Skeletal muscle cell (primary cell): Measurements from ENCODE around the gene FAM83C.
"Not testable (repeated sequence)": the region's sequence is repeated elsewhere in the genome, so short reads cannot be mapped to it uniquely, and the experiment has no call there.

Experiments
- DNase-seq: peaks from one replicate; pipeline ENCODE4 v3.0.0-alpha.2; 2010; ENCODE audit warnings: low read depth
- H3K4me3 ChIP-seq: 2 replicates; pipeline ENCODE4 v1.5.1; 2011; ENCODE audit warnings: low read depth, mild to moderate bottlenecking, control low read depth, low read length, moderate library complexity

The FAM83C gene

GRCh38 chr20:35271073-35271882 is 20.9 kb downstream of the FAM83C start:
- no peak for DNase-seq
- no peak overlapping the region for H3K4me3 ChIP-seq

GRCh38 chr20:35270021-35270902 is 22.0 kb downstream of the FAM83C start:
- no peak overlapping the region for H3K4me3 ChIP-seq
- no peak for DNase-seq

DNA sequence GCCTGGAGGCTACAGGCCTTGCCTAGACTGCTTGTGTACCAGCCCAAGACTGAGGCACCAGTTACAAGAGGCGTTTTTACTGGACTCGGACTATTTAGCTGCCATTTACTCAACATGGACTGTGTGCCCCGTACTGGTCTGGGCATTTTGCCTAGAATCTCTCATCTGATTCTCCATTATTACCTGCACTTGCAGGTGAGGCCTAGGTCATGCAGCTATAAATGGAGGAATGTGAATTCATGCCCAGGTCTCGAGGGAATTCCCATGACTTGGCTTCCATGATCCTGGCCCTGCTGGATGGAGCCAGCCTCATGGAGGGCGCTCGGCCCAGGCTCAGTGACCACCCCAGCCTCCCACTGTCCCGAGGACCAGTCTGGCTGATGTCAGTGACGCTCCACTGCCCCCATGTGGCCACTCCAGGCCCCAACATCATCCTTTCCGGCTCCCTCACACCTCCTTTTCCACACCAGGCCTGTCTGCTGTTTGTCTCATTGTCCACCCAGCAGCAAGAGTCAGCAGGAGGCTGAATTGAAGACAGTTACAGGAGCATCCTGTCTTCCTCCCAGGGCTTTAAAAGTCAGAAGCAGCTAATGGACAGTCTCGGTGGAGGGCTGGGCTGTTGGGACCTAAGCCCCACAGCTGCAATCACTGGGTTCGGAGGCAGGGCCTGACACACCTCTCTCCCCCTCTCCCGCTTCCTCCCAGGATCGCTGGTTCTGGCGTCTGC is 23.0 kb downstream of the FAM83C start:
- DNase-seq = no peak
- H3K4me3 ChIP-seq = no peak overlapping the region

- DNase-seq = no peak
- H3K4me3 ChIP-seq = no peak overlapping the region
These were observed 25.1 kb downstream of the FAM83C start for GRCh38 chr20:35267092-35267491.

DNA sequence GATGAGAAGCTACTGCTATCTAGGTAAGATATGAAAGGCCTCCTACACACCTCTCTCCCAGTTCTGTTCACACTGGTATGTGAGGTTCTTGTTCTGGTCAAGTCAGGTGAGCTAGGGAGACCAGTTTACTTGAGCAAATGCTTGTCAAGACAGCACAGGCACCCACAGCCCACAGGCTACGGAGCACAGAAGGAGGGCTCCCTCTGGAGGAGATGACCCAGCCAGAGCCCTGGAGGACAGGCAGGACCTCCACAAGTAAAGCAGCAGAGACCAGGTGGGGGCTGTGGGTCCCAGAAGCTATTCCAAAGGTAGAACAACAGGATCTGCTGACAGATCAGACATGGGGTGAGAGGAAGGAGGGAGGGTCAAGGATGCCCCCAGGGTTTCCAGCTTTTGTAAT is 27.5 kb downstream of the FAM83C start:
- no peak for DNase-seq
- H3K4me3 ChIP-seq = no peak overlapping the region

DNA sequence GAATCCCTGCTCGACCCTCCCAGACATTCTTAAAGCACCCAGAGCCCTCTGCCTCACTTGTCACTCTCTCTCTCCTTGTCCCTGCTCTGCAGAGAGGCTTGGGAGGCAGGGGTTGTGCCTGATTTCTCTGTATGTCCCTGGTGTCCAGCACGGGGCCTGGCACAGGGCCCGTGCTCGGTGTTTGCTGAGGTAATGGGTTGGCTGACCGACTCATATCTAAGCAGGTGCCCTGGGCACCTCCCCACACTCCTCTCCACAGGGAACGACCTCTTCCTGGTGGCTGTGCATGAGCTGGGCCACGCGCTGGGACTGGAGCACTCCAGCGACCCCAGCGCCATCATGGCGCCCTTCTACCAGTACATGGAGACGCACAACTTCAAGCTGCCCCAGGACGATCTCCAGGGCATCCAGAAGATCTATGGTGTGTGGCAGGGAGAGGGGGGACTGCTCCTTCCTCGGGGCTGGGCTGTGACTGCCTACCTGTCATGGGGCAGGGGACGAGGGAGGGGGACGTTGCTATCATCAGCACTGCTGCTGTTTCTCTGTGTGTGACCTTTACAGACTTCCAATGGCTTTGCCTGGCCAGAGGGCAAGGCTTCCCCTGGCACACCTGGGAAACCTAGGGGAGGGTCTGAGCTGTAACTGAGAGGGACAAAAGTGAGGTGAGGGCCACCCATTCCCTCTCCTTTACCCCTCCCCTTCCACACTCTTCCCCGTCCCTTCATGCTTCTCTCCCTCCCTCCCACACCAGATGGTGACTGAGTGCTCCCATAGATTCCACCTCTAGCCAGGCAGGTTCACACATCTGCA is 28.5 kb downstream of the FAM83C start:
- H3K4me3 ChIP-seq = no peak overlapping the region
- no peak for DNase-seq

- not testable (repeated sequence) for DNase-seq, H3K4me3 ChIP-seq
These were observed 29.3 kb downstream of the FAM83C start for GRCh38 chr20:35262731-35263531.

DNA sequence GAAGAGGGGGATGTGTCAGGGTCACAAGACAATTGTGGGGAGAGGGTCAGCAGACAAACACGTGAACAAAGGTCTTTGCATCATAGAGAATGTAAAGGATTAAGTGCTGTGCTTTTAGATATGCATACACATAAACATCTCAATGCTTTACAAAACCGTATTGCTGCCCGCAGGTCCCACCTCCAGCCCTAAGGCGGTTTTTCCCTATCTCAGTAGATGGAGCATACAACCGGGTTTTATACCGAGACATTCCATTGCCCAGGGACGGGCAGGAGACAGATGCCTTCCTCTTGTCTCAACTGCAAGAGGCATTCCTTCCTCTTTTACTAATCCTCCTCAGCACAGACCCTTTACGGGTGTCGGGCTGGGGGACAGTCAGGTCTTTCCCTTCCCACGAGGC is 29.9 kb downstream of the FAM83C start:
- DNase-seq, H3K4me3 ChIP-seq: not testable (repeated sequence)

DNA sequence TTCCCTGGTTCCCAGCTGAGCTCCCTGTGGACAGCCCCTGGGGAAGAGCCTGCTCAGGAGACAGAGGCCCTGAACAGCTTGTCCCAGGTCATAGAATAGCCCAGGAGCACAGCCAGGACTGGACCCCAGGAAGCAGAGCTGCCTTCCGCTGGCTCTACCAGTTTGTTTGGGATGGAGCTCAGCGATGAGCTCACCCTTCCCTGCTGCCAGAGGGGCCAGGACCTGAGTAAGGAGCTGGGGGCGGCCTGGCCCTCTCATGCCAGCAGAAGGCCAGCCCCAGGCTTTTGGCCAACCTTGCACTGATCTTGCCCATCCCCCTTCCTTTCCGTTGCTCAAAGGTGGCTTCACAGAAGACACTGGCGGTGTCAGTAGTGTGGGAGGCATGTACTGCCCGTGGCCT is 31.8 kb downstream of the FAM83C start:
- no peak for DNase-seq
- no peak overlapping the region for H3K4me3 ChIP-seq

- DNase-seq = no peak
- H3K4me3 ChIP-seq = no peak overlapping the region
These were observed 34.9 kb downstream of the FAM83C start for GRCh38 chr20:35257175-35257909.

DNA sequence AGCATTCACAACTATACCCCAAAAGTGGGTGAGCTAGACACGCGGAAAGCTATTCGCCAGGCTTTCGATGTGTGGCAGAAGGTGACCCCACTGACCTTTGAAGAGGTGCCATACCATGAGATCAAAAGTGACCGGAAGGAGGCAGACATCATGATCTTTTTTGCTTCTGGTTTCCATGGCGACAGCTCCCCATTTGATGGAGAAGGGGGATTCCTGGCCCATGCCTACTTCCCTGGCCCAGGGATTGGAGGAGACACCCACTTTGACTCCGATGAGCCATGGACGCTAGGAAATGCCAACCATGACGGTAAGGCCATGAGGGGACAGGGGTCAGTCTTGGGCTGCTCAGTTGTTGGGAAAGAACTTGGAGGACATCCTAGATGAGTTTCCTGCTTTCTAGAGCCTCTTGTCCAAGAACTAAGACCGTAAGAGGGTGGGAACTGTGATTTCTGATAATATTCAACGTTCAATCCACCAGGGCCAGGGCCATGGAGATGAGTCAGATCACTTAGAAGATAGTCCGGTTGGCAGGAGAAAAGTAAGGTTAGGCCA is 37.7 kb downstream of the FAM83C start:
- no peak for DNase-seq
- no peak overlapping the region for H3K4me3 ChIP-seq

DNA sequence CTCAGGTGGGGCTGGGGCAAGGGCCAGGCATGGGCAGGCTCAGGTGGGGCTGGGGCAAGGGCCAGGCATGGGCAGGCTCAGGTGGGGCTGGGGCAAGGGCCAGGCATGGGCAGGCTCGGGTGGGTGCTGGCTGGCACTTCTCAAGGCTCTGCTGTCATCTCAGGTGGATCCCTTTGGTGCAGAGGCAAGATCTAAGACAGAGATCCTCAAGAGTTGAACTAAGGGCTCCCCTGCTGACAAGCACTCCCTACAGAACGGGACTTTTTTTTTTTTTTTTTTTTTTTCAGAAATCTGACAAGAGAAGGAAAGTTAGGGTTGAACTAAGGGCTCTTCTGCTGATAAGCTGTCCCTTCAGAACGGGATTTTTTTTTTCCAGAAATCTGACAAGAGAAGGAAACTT is 39.2 kb downstream of the FAM83C start:
- no peak for DNase-seq
- no peak overlapping the region for H3K4me3 ChIP-seq

DNA sequence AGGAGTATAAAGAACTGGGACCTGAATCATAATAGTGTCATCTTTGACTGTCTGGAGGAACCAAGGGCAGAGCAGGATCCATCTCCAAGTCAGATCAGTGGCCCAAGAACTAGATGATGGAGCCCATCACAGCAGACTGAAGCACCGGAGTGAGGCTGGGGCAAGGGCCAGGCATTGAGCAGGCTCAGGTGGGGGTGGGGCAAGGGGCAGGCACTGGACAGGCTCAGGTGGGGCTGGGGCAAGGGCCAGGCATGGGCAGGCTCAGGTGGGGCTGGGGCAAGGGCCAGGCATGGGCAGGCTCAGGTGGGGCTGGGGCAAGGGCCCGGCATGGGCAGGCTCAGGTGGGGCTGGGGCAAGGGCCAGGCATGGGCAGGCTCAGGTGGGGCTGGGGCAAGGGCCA is 39.6 kb downstream of the FAM83C start:
- not testable (repeated sequence) for H3K4me3 ChIP-seq, DNase-seq

DNA sequence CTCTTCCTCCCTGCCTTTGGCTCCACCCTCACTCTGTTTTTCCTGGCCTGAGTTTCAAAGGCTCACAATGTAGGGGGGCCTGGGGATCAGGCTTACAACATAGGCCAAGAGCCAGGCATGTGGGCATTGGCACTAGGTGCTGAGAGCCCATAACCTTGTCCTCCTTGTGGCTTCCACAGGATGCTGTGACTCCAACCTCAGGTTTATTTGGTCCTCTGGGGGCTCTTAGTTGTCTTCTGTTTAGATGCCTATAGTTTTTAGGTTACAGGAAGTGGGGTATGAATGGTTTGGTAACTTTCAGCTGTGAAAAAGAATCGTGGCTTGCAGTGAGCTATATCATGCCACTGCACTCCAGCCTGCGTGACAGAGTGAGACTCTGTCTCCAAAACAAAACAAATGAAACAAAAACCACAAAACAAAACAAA is 40.2 kb downstream of the FAM83C start:
- H3K4me3 ChIP-seq = no peak overlapping the region
- DNase-seq = no peak

- no peak for DNase-seq
- H3K4me3 ChIP-seq = no peak overlapping the region
These were observed 40.6 kb downstream of the FAM83C start for GRCh38 chr20:35251613-35251940.

GRCh38 chr20:35248641-35249475 is 43.4 kb downstream of the FAM83C start:
- H3K4me3 ChIP-seq = no peak overlapping the region
- DNase-seq = no peak

GRCh38 chr20:35246723-35247122 is 45.5 kb downstream of the FAM83C start:
- DNase-seq = no peak
- H3K4me3 ChIP-seq = no peak overlapping the region
